Measurements from ENCODE around the gene NPC1.

DNA sequence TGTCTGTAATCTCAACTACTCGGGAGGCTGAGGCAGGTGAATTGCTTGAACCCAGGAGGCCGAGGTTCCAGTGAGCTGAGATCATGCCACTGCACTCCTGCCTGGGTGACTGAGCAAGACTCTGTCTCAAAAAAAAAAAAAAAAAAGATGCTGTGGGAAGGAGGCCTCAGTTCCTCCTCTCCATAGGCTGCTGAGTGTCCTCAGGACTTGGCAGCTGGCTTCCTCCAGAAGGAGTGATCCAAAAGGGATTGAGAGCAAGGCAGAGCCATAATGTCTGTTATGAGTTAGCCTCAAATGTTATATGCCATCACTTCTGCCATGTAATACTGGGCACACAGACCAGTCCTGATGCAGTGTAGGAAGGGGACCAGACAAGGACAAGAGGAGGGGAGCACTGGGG lies 6.6 kb upstream of the NPC1 start:
- TF ChIP-seq POLR2A (IDR thresholded peaks at IDR 0.05; ENCODE audit: low read depth, low read length) (no peak), TAF1 (IDR thresholded peaks at IDR 0.05; ENCODE audit: borderline replicate concordance, low read depth, low read length) (no peak), POLR2AphosphoS5 (IDR thresholded peaks at IDR 0.05; ENCODE audit: low read depth, low read length) (no peak)
